ENCODE data around the gene GATAD2A.

DNA sequence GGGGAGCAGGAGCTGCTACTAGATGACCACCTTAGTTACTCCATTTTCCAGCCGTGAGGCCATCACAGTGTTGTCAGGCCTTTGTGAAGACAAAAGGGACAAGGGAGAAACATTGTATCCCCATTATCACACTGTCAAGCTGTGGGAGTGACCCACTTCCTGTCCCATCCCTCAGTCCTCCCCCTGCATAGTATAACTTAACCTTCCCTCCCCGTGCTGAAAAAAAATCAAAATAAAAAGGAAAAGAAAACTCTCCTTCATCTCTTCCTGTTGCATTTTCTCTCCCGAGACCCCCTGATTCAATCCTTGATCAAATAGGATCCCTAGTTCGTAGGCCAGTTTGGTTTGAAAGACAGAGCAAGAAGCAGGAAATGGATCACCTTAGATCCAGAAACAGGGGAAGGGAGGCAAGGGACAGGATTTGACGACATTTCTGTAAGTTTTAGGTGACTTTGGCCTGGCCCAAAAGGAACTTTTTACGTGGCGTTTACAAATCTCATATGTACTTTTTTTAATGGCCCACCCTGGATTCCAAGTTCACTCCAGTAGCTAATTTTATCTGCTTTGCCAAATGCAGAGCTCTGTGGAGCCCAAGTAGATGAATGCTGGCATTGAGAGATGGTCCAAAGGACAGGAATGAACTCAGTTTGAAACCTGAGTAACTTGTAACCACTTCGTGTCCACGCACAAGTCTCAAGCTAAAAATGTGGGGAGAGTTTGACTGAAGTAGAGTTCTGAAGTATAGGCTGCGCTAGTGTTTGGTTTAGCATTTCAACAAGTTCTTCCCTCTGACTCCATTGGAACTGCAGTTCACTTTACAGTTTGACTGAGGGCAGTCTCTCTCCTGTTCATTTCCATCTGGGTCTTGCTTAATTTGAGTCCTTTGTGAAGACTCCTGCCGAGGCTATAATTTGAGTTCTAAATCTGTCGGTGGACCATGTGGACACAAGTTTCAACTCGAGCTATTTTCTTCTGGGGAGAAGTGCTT lies 16.6 kb upstream of the GATAD2A start:
- TF ChIP-seq CTCF (IDR thresholded peaks at IDR 0.05; ENCODE audit: low read depth, low read length, missing input control) (no peak), RAD21 (IDR thresholded peaks at IDR 0.05) (no peak), ATF3 (IDR thresholded peaks at IDR 0.05) (no peak), RXRA (IDR thresholded peaks at IDR 0.05) (no peak)
